SK-N-MC (cell line): Measurements from ENCODE around the gene FBLN2.

Experiments used
- DNase-seq: peaks from one replicate; pipeline ENCODE4 v3.0.0-alpha.2; 2011; ENCODE audit warnings: low read depth, low spot score
- H3K27ac ChIP-seq: fragments of 200-600 bp; sonication (generic); 2 replicates; pipeline ENCODE4 v1.5.1; 2016; ENCODE audit warnings: mixed run types
- H3K36me3 ChIP-seq: fragments of 200-600 bp; sonication (generic); 2 replicates; pipeline ENCODE4 v1.6.1; 2017; ENCODE audit warnings: antibody characterized with exemption, low read length, mixed read lengths; ENCODE audit not compliant: insufficient read depth
- H3K4me3 ChIP-seq: fragments of 200-600 bp; sonication (generic); 2 replicates; pipeline ENCODE4 v1.5.1; 2016
- H3K9ac ChIP-seq: fragments of 200-600 bp; sonication (generic); 2 replicates; pipeline ENCODE4 v1.8.0; 2017; ENCODE audit warnings: mixed run types, mixed read lengths; ENCODE audit not compliant: insufficient read length
- H3K9me3 ChIP-seq: fragments of 200-600 bp; sonication (generic); 2 replicates; pipeline ENCODE4 v1.6.1; 2017; ENCODE audit warnings: low read depth, mild to moderate bottlenecking, antibody characterized with exemption, low read length, moderate library complexity, mixed read lengths
- EZH2 ChIP-seq: fragments of 200-600 bp; sonication (generic); IDR thresholded peaks from one replicate; pipeline ENCODE4 v1.6.1; 2017; ENCODE audit warnings: antibody characterized with exemption
- FOXP2 ChIP-seq: optimal IDR thresholded peaks from 2 replicates; pipeline ENCODE3; 2011; ENCODE audit warnings: mild to moderate bottlenecking, moderate library complexity; ENCODE audit not compliant: insufficient read depth; ENCODE audit errors: extremely low read length, control extremely low read depth
- POLR2AphosphoS5 ChIP-seq: IDR thresholded peaks from 2 replicates; pipeline ENCODE4 v1.6.1; 2012; ENCODE audit warnings: mild to moderate bottlenecking, low read depth, low read length, borderline replicate concordance

Gene FBLN2

GRCh38 chr3:13535905-13536304 is 13.0 kb upstream of the FBLN2 start:
- Histone ChIP-seq H3K4me3 (no peak overlapping the region), H3K27ac (no peak overlapping the region), H3K36me3 (no peaks in the 10 kb centered on the region), H3K9ac (no peak overlapping the region), H3K9me3 (no peaks in the 10 kb centered on the region)
- DNase-seq: no peak
- no peak for TF ChIP-seq POLR2AphosphoS5
- TF ChIP-seq FOXP2: no peak
- TF ChIP-seq EZH2: no peak

GRCh38 chr3:13536432-13536831 is 12.5 kb upstream of the FBLN2 start:
- Histone ChIP-seq H3K36me3 (no peaks in the 10 kb centered on the region), H3K9me3 (no peaks in the 10 kb centered on the region), H3K9ac (no peak overlapping the region), H3K4me3 (no peak overlapping the region), H3K27ac (no peak overlapping the region)
- TF ChIP-seq EZH2: no peak
- TF ChIP-seq FOXP2: no peak
- no peak for TF ChIP-seq POLR2AphosphoS5
- DNase-seq: no peak

DNA sequence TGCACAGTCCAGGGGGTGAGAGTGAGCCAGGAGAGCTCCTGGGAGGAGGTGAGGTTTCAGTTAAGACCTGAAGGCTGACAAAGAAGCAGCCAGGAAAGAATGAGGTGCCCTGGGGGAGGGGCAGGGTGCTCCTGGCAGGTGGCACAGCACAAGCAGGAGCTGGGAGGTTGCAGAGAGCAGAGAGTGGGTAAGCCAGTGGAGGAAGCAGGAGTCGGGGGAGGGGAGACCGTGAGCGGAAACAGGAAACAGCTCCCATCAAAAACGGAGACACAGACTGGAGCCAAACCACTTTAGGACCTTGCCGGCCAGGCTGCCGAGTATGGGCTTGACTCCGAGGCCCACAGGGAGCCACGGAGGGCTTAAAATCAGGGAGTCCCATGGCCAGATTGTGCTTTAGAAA is 12.1 kb upstream of the FBLN2 start:
- no peak overlapping the region for H3K4me3 ChIP-seq
- no peaks in the 10 kb centered on the region for H3K36me3 ChIP-seq
- no peaks in the 10 kb centered on the region for H3K9me3 ChIP-seq
- TF ChIP-seq FOXP2 (no peak), POLR2AphosphoS5 (no peak), EZH2 (no peak)
- no peak for DNase-seq
- no peak overlapping the region for H3K27ac ChIP-seq
- H3K9ac ChIP-seq: no peak overlapping the region

GRCh38 chr3:13537244-13537908 is 11.5 kb upstream of the FBLN2 start:
- H3K36me3 ChIP-seq: no peaks in the 10 kb centered on the region
- no peak for TF ChIP-seq FOXP2
- no peak for TF ChIP-seq POLR2AphosphoS5
- TF ChIP-seq EZH2: no peak
- H3K27ac ChIP-seq: no peak overlapping the region
- H3K9me3 ChIP-seq: no peaks in the 10 kb centered on the region
- no peak for DNase-seq
- no peak overlapping the region for H3K4me3 ChIP-seq
- no peak overlapping the region for H3K9ac ChIP-seq

DNA sequence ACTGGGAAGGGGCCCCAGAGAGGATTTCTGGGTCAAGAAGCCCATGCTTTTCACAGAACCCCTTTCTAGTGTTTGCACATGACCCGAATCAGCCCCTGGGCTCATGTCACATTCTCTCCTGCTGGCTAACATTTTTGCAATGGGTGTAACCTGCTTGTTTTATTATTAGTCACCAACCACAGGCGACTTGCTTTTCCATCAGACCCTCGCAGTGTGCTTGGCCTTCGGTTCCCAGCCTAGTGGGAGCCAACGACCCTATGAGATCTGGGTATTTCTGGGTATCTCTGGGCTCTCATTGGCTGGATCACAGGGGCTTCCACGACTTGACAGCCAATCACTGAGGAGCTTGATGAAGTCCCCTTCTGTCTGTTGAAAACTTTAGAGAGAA is 11.0 kb upstream of the FBLN2 start:
- Histone ChIP-seq H3K9me3 (no peaks in the 10 kb centered on the region), H3K4me3 (no peak overlapping the region), H3K27ac (no peak overlapping the region), H3K9ac (no peak overlapping the region), H3K36me3 (no peaks in the 10 kb centered on the region)
- no peak for DNase-seq
- no peak for TF ChIP-seq POLR2AphosphoS5
- no peak for TF ChIP-seq FOXP2
- TF ChIP-seq EZH2: no peak

GRCh38 chr3:13538520-13539291 is 10.2 kb upstream of the FBLN2 start:
- TF ChIP-seq POLR2AphosphoS5 (no peak), FOXP2 (no peak), EZH2 (no peak)
- Histone ChIP-seq H3K9ac (no peak overlapping the region), H3K4me3 (no peak overlapping the region), H3K36me3 (no peaks in the 10 kb centered on the region), H3K9me3 (no peaks in the 10 kb centered on the region), H3K27ac (no peak overlapping the region)
- no peak for DNase-seq

GRCh38 chr3:13539292-13539638 is 9.7 kb upstream of the FBLN2 start:
- Histone ChIP-seq H3K4me3 (no peak overlapping the region), H3K9me3 (no peaks in the 10 kb centered on the region), H3K36me3 (no peaks in the 10 kb centered on the region), H3K27ac (no peak overlapping the region), H3K9ac (no peak overlapping the region)
- no peak for DNase-seq
- TF ChIP-seq POLR2AphosphoS5 (no peak), FOXP2 (no peak), EZH2 (no peak)

DNA sequence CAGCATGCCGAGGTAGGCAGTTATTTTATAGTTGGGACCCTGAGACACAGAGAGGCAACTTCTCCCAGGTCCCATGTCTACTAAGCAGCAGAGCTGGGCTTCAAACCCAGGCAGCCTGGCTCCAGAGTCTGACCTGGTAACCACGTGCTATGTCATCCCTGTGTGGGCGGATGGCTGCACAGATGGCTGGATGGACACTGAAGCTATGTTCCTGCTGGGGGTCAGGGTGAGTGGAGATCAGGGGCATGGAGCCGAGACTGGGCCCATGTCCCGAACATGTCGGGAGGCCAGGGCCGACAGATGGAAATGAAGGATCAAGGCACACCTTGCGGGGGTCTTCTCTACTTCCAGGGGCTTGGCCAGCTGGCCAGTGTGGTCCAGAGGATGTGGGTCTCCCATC is 9.3 kb upstream of the FBLN2 start:
- no peaks in the 10 kb centered on the region for H3K9me3 ChIP-seq
- H3K27ac ChIP-seq: no peak overlapping the region
- H3K9ac ChIP-seq: no peak overlapping the region
- H3K36me3 ChIP-seq: no peaks in the 10 kb centered on the region
- H3K4me3 ChIP-seq: no peak overlapping the region
- no peak for DNase-seq
- TF ChIP-seq EZH2: no peak
- TF ChIP-seq FOXP2: no peak
- no peak for TF ChIP-seq POLR2AphosphoS5
